Measurements from ENCODE around the gene DMD. TPM values are rescaled to one million over a fixed set of nuclear protein-coding genes. Genes with fewer than 3 reads are reported as not detected.

The DMD gene
- total RNA-seq, 1 donor from 2014 or later = 127 TPM

- DNase-seq (ENCODE audit: low spot score) = no peak
Measured at GRCh38 chrX:31355206-31355955, 1856.0 kb downstream of the DMD start.

- DNase-seq (ENCODE audit: low spot score) = no peak
Measured at GRCh38 chrX:31353095-31353494, 1858.3 kb downstream of the DMD start.

- DNase-seq (ENCODE audit: low spot score) = no peak
Measured at GRCh38 chrX:31350808-31351074, 1860.6 kb downstream of the DMD start.

- no peak for DNase-seq (ENCODE audit: low spot score)
Measured at GRCh38 chrX:31349515-31349914, 1861.8 kb downstream of the DMD start.

- DNase-seq (ENCODE audit: low spot score) = no peak
Measured at GRCh38 chrX:31340587-31340986, 1870.8 kb downstream of the DMD start.

GRCh38 chrX:31338991-31339350 lies 1872.4 kb downstream of the DMD start:
- no peak for DNase-seq (ENCODE audit: low spot score)

- DNase-seq (ENCODE audit: low spot score) = no peak
Measured at GRCh38 chrX:31337332-31337731, 1874.0 kb downstream of the DMD start.

GRCh38 chrX:31336419-31336818 lies 1874.9 kb downstream of the DMD start:
- DNase-seq (ENCODE audit: low spot score) = no peak

- no peak for DNase-seq (ENCODE audit: low spot score)
Measured at GRCh38 chrX:31334997-31335396, 1876.4 kb downstream of the DMD start.

GRCh38 chrX:31333165-31333831 lies 1878.1 kb downstream of the DMD start:
- no peak for DNase-seq (ENCODE audit: low spot score)

- no peak for DNase-seq (ENCODE audit: low spot score)
Measured at GRCh38 chrX:31331928-31332327, 1879.4 kb downstream of the DMD start.

GRCh38 chrX:31331015-31331414 lies 1880.3 kb downstream of the DMD start:
- DNase-seq (ENCODE audit: low spot score) = no peak

- no peak for DNase-seq (ENCODE audit: low spot score)
Measured at GRCh38 chrX:31329298-31329697, 1882.1 kb downstream of the DMD start.

GRCh38 chrX:31323658-31324057 lies 1887.7 kb downstream of the DMD start:
- DNase-seq (ENCODE audit: low spot score) = no peak

GRCh38 chrX:31320740-31321139 lies 1890.6 kb downstream of the DMD start:
- no peak for DNase-seq (ENCODE audit: low spot score)

- no peak for DNase-seq (ENCODE audit: low spot score)
Measured at GRCh38 chrX:31319586-31319985, 1891.8 kb downstream of the DMD start.

GRCh38 chrX:31318866-31319265 lies 1892.5 kb downstream of the DMD start:
- no peak for DNase-seq (ENCODE audit: low spot score)

- DNase-seq (ENCODE audit: low spot score) = no peak
Measured at GRCh38 chrX:31316340-31316991, 1894.9 kb downstream of the DMD start.

- no peak for DNase-seq (ENCODE audit: low spot score)
Measured at GRCh38 chrX:31314921-31315320, 1896.4 kb downstream of the DMD start.

GRCh38 chrX:31307952-31308351 lies 1903.4 kb downstream of the DMD start:
- no peak for DNase-seq (ENCODE audit: low spot score)

- no peak for DNase-seq (ENCODE audit: low spot score)
Measured at GRCh38 chrX:31302573-31303075, 1908.7 kb downstream of the DMD start.

GRCh38 chrX:31301941-31302340 lies 1909.4 kb downstream of the DMD start:
- DNase-seq (ENCODE audit: low spot score) = no peak

GRCh38 chrX:31301203-31301602 lies 1910.1 kb downstream of the DMD start:
- no peak for DNase-seq (ENCODE audit: low spot score)
